Measurements from ENCODE around the gene HEG1.

DNA sequence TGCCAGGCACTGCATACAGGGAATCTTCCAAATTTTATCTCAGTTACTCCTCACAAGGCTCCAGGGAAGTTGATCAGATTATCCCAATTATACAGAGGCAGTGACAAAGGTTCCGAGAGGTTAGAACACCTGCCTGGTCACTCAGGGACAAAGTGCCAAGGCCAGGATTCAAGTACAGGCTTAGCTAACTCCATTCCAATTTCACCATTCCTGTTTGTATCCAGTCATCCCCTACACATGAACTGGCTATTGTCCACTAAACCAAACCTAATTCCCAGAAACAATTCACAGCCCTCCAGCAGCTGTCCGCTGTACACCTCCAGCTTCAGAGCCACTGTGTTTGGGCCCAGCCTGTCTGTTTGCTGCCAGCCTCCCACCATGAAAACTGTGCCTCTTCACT, 137.3 kb downstream of the HEG1 start:
- TF ChIP-seq EZH2phosphoT487 (IDR thresholded peaks at IDR 0.05; ENCODE audit: unreplicated experiment) (no peak), EZH2 (IDR thresholded peaks at IDR 0.05; ENCODE audit: low read depth, unreplicated experiment) (no peak), POLR2AphosphoS5 (IDR thresholded peaks at IDR 0.05; ENCODE audit: low read depth) (no peak), NANOG (IDR thresholded peaks at IDR 0.05; ENCODE audit: borderline replicate concordance) (no peak), ZNF331 (CRISPR knock-in tag; IDR thresholded peaks at IDR 0.05; ENCODE audit: low read depth) (no peak)
- TF ChIP-seq, protein P1, sequence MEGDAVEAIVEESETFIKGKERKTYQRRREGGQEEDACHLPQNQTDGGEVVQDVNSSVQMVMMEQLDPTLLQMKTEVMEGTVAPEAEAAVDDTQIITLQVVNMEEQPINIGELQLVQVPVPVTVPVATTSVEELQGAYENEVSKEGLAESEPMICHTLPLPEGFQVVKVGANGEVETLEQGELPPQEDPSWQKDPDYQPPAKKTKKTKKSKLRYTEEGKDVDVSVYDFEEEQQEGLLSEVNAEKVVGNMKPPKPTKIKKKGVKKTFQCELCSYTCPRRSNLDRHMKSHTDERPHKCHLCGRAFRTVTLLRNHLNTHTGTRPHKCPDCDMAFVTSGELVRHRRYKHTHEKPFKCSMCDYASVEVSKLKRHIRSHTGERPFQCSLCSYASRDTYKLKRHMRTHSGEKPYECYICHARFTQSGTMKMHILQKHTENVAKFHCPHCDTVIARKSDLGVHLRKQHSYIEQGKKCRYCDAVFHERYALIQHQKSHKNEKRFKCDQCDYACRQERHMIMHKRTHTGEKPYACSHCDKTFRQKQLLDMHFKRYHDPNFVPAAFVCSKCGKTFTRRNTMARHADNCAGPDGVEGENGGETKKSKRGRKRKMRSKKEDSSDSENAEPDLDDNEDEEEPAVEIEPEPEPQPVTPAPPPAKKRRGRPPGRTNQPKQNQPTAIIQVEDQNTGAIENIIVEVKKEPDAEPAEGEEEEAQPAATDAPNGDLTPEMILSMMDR (conservative IDR thresholded peaks at IDR 0.05; ENCODE audit: low read depth in 2 of 2): no peak
- TF ChIP-seq, protein P2, sequence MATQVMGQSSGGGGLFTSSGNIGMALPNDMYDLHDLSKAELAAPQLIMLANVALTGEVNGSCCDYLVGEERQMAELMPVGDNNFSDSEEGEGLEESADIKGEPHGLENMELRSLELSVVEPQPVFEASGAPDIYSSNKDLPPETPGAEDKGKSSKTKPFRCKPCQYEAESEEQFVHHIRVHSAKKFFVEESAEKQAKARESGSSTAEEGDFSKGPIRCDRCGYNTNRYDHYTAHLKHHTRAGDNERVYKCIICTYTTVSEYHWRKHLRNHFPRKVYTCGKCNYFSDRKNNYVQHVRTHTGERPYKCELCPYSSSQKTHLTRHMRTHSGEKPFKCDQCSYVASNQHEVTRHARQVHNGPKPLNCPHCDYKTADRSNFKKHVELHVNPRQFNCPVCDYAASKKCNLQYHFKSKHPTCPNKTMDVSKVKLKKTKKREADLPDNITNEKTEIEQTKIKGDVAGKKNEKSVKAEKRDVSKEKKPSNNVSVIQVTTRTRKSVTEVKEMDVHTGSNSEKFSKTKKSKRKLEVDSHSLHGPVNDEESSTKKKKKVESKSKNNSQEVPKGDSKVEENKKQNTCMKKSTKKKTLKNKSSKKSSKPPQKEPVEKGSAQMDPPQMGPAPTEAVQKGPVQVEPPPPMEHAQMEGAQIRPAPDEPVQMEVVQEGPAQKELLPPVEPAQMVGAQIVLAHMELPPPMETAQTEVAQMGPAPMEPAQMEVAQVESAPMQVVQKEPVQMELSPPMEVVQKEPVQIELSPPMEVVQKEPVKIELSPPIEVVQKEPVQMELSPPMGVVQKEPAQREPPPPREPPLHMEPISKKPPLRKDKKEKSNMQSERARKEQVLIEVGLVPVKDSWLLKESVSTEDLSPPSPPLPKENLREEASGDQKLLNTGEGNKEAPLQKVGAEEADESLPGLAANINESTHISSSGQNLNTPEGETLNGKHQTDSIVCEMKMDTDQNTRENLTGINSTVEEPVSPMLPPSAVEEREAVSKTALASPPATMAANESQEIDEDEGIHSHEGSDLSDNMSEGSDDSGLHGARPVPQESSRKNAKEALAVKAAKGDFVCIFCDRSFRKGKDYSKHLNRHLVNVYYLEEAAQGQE (IDR thresholded peaks at IDR 0.05; ENCODE audit: unreplicated experiment): no peak
- TF ChIP-seq, protein P3, sequence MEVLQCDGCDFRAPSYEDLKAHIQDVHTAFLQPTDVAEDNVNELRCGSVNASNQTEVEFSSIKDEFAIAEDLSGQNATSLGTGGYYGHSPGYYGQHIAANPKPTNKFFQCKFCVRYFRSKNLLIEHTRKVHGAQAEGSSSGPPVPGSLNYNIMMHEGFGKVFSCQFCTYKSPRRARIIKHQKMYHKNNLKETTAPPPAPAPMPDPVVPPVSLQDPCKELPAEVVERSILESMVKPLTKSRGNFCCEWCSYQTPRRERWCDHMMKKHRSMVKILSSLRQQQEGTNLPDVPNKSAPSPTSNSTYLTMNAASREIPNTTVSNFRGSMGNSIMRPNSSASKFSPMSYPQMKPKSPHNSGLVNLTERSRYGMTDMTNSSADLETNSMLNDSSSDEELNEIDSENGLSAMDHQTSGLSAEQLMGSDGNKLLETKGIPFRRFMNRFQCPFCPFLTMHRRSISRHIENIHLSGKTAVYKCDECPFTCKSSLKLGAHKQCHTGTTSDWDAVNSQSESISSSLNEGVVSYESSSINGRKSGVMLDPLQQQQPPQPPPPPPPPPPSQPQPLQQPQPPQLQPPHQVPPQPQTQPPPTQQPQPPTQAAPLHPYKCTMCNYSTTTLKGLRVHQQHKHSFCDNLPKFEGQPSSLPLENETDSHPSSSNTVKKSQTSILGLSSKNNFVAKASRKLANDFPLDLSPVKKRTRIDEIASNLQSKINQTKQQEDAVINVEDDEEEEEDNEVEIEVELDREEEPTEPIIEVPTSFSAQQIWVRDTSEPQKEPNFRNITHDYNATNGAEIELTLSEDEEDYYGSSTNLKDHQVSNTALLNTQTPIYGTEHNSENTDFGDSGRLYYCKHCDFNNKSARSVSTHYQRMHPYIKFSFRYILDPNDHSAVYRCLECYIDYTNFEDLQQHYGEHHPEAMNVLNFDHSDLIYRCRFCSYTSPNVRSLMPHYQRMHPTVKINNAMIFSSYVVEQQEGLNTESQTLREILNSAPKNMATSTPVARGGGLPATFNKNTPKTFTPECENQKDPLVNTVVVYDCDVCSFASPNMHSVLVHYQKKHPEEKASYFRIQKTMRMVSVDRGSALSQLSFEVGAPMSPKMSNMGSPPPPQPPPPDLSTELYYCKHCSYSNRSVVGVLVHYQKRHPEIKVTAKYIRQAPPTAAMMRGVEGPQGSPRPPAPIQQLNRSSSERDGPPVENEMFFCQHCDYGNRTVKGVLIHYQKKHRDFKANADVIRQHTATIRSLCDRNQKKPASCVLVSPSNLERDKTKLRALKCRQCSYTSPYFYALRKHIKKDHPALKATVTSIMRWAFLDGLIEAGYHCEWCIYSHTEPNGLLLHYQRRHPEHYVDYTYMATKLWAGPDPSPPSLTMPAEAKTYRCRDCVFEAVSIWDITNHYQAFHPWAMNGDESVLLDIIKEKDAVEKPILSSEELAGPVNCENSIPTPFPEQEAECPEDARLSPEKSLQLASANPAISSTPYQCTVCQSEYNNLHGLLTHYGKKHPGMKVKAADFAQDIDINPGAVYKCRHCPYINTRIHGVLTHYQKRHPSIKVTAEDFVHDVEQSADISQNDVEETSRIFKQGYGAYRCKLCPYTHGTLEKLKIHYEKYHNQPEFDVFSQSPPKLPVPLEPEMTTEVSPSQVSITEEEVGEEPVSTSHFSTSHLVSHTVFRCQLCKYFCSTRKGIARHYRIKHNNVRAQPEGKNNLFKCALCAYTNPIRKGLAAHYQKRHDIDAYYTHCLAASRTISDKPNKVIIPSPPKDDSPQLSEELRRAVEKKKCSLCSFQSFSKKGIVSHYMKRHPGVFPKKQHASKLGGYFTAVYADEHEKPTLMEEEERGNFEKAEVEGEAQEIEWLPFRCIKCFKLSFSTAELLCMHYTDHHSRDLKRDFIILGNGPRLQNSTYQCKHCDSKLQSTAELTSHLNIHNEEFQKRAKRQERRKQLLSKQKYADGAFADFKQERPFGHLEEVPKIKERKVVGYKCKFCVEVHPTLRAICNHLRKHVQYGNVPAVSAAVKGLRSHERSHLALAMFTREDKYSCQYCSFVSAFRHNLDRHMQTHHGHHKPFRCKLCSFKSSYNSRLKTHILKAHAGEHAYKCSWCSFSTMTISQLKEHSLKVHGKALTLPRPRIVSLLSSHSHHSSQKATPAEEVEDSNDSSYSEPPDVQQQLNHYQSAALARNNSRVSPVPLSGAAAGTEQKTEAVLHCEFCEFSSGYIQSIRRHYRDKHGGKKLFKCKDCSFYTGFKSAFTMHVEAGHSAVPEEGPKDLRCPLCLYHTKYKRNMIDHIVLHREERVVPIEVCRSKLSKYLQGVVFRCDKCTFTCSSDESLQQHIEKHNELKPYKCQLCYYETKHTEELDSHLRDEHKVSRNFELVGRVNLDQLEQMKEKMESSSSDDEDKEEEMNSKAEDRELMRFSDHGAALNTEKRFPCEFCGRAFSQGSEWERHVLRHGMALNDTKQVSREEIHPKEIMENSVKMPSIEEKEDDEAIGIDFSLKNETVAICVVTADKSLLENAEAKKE (CRISPR knock-in tag; IDR thresholded peaks at IDR 0.05): no peak
